ENCODE data around the gene ORAI1. TPM values are rescaled to one million over a fixed set of nuclear protein-coding genes. Genes with fewer than 3 reads are reported as not detected.

ORAI1 gene
- total RNA-seq, 1 experiment from 2014 or later: 28.1 TPM

GRCh38 chr12:121603581-121603980 lies 22.7 kb upstream of the ORAI1 start:
- H3K4me2 ChIP-seq: no peak overlapping the region
- H3K9me3 ChIP-seq (ENCODE audit: insufficient read depth, low read depth): no peaks in the 10 kb centered on the region
- no peaks in the 10 kb centered on the region for H3K27me3 ChIP-seq (ENCODE audit: insufficient read depth, low read depth)
- H3K36me3 ChIP-seq (ENCODE audit: low read depth): no peaks in the 10 kb centered on the region
- TF ChIP-seq CTCF (conservative IDR thresholded peaks at IDR 0.05): no peak
- TF ChIP-seq EZH2 (IDR thresholded peaks at IDR 0.05; ENCODE audit: low read depth): no peak
- peaks cover 13% of the 10 kb centered on the region; the same call in 1 of the 2 replicates for H3F3A ChIP-seq (ENCODE audit: insufficient read depth, low read depth)
- intact Hi-C loops (cut with micrococcal nuclease; ENCODE audit: unreplicated experiment): no loop called here
- no peak overlapping the region for H3K27ac ChIP-seq
- no peaks in the 10 kb centered on the region for H3K79me2 ChIP-seq (ENCODE audit: low read depth)
- POLR2A ChIA-PET (ENCODE audit: unreplicated experiment): no interaction called here
- H3K4me3 ChIP-seq: no peak overlapping the region
- no peaks in the 10 kb centered on the region for H4K20me1 ChIP-seq (ENCODE audit: insufficient read depth)
- BruUV-seq (replicated peaks): no TSS peak
- H2AFZ ChIP-seq: no peak overlapping the region
- no peaks in the 10 kb centered on the region for H3K9me2 ChIP-seq (ENCODE audit: insufficient read depth)
- H3K4me1 ChIP-seq (replicated peaks; ENCODE audit: insufficient read depth): no peaks in the 10 kb centered on the region
- no peak for DNase-seq
- CTCF ChIA-PET: no interaction called here

DNA sequence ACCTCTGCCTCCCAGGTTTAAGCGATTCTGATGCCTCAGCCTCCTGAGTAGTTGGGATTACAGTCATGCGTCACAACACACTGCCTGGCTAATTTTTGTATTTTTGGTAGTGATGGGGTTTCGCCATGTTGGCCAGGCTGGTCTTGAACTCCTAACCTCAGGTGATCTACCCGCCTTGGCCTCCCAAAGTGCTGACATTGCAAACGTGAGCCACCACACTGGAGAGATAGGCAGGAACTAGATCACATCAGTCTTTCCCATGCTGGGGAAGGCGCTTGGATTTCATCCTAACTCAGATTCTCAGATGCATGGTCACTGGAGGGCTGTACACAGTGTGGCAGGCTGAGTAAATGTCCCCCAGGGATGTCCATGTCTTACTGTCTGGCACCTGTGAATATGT lies 18.0 kb upstream of the ORAI1 start:
- no TSS peak for BruUV-seq (replicated peaks)

DNA sequence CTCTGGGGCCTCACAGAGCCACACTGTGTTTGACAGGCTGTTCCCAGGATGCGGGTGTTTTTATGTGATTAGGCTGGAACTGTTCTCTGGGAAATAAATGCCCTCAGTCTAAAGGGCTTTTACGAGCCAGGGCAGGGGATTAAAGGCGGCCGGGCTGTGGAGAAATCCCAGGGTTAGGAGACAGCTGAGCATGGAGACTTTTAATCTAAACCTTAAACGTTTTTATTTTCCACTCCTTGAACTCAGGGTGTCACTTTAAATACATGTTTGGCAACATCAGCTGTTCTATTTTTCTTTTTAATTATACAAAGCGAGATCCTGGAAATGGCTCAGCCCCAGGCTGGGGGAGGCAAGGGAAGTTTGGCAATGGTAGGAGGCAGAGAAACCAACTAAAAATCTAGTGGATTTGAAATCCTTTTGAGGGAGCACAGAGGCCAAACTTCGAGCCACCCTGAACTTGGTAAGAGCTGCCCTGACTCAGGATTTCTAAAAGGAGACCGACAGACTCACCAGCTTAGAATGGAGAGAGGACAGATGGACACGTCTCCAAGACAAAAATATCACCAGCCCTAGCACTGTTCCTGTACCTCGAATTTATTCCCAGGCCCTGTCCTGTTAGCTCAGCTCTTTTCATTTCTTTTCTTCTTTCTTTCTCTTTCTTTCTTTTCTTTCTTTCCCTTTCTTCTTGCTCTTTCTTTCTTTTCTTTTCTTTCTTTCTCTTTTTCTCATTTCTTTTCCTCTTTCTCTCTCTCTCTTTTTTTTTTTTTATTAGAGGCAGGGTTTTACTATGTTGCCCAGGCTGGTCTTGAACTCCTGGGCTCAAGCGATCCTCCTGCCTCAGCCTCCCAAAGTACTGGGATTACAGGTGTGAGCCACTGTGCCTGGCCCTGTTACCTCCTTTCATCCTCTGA lies 15.8 kb upstream of the ORAI1 start:
- TF ChIP-seq CTCF (conservative IDR thresholded peaks at IDR 0.05) (no peak), EZH2 (IDR thresholded peaks at IDR 0.05; ENCODE audit: low read depth) (no peak)
- intact Hi-C loops (cut with micrococcal nuclease; ENCODE audit: unreplicated experiment): no loop called here
- H3K4me2 ChIP-seq: no peak overlapping the region
- H3K36me3 ChIP-seq (ENCODE audit: low read depth): no peaks in the 10 kb centered on the region
- no TSS peak for BruUV-seq (replicated peaks)
- no peaks in the 10 kb centered on the region for H3F3A ChIP-seq (ENCODE audit: insufficient read depth, low read depth)
- no peaks in the 10 kb centered on the region for H3K79me2 ChIP-seq (ENCODE audit: low read depth)
- no peak overlapping the region for H3K4me3 ChIP-seq
- ChIA-PET CTCF (interaction anchor here (0.6 to 0.7 kb wide), 2 partner anchors 38 to 813 kb away, joined by 3 to 9 read pairs; no protein-coding TSS in a partner anchor), POLR2A (ENCODE audit: unreplicated experiment) (no interaction called here)
- no peak for DNase-seq
- no peak overlapping the region for H2AFZ ChIP-seq
- H3K9me3 ChIP-seq (ENCODE audit: insufficient read depth, low read depth): no peaks in the 10 kb centered on the region
- H3K27ac ChIP-seq: no peak overlapping the region
- H3K9me2 ChIP-seq (ENCODE audit: insufficient read depth): no peaks in the 10 kb centered on the region
- H3K4me1 ChIP-seq (replicated peaks; ENCODE audit: insufficient read depth): no peaks in the 10 kb centered on the region; the same call in 1 of the 2 replicates
- no peaks in the 10 kb centered on the region for H3K27me3 ChIP-seq (ENCODE audit: insufficient read depth, low read depth)
- H4K20me1 ChIP-seq (ENCODE audit: insufficient read depth): no peaks in the 10 kb centered on the region

More for the DNA sequence above, 18.0 kb upstream of the ORAI1 start:
- Histone ChIP-seq H3K27me3 (ENCODE audit: insufficient read depth, low read depth) (no peaks in the 10 kb centered on the region), H3K9me3 (ENCODE audit: insufficient read depth, low read depth) (no peaks in the 10 kb centered on the region), H3K27ac (no peak overlapping the region), H3K4me2 (no peak overlapping the region), H3K79me2 (ENCODE audit: low read depth) (no peaks in the 10 kb centered on the region), H3F3A (ENCODE audit: insufficient read depth, low read depth) (peaks cover 6% of the 10 kb centered on the region; the same call in 1 of the 2 replicates), H3K4me1 (replicated peaks; ENCODE audit: insufficient read depth) (no peaks in the 10 kb centered on the region), H2AFZ (no peak overlapping the region), H3K9me2 (ENCODE audit: insufficient read depth) (no peaks in the 10 kb centered on the region), H4K20me1 (ENCODE audit: insufficient read depth) (no peaks in the 10 kb centered on the region), H3K4me3 (no peak overlapping the region), H3K36me3 (ENCODE audit: low read depth) (no peaks in the 10 kb centered on the region)
- POLR2A ChIA-PET (ENCODE audit: unreplicated experiment): no interaction called here
- DNase-seq: no peak
- intact Hi-C loops (cut with micrococcal nuclease; ENCODE audit: unreplicated experiment): no loop called here
- CTCF ChIA-PET: no interaction called here
- TF ChIP-seq EZH2 (IDR thresholded peaks at IDR 0.05; ENCODE audit: low read depth) (no peak), CTCF (conservative IDR thresholded peaks at IDR 0.05) (no peak)
